H9 (cell line): ENCODE measurements around the gene CEP128. TPM values are rescaled to one million over a fixed set of nuclear protein-coding genes. Genes with fewer than 3 reads are reported as not detected.

Experiments used
- DNase-seq: peaks from one replicate; pipeline ENCODE4 v3.0.0-alpha.2; 2017
- H2AFZ ChIP-seq: one replicate; pipeline ENCODE4 v1.6.1; 2013; ENCODE audit warnings: mild to moderate bottlenecking, low read length, control low read depth, moderate library complexity
- H2AK5ac ChIP-seq: 2 replicates; pipeline ENCODE4 v1.6.1; 2013; ENCODE audit warnings: low read length, control low read depth, mixed read lengths; ENCODE audit not compliant: insufficient read length
- H2BK120ac ChIP-seq: one replicate; pipeline ENCODE4 v1.6.1; 2013; ENCODE audit warnings: low read depth, mild to moderate bottlenecking, low read length, control low read depth, inconsistent platforms; ENCODE audit not compliant: poor library complexity, severe bottlenecking
- H2BK12ac ChIP-seq: 2 replicates; pipeline ENCODE4 v1.6.1; 2013; ENCODE audit warnings: low read length, control low read depth, mixed read lengths, low read depth; ENCODE audit not compliant: insufficient read length
- H2BK15ac ChIP-seq: 2 replicates; pipeline ENCODE4 v1.6.1; 2013; ENCODE audit warnings: low read depth, low read length, control low read depth
- H2BK20ac ChIP-seq: one replicate; pipeline ENCODE4 v1.6.1; 2013; ENCODE audit warnings: low read depth, mild to moderate bottlenecking, low read length, control low read depth, inconsistent platforms; ENCODE audit not compliant: poor library complexity, severe bottlenecking
- H2BK5ac ChIP-seq: 2 replicates; pipeline ENCODE4 v1.6.1; 2013; ENCODE audit warnings: low read length, control low read depth, mixed read lengths; ENCODE audit not compliant: insufficient read length
- H3K14ac ChIP-seq: 2 replicates; pipeline ENCODE4 v1.6.1; 2013; ENCODE audit warnings: low read length, control low read depth; ENCODE audit not compliant: insufficient read depth
- H3K18ac ChIP-seq: 2 replicates; pipeline ENCODE4 v1.6.1; 2013; ENCODE audit warnings: low read depth, mild to moderate bottlenecking, mixed read lengths, low read length, control low read depth; ENCODE audit not compliant: insufficient read length
- H3K23ac ChIP-seq: 2 replicates; pipeline ENCODE4 v1.6.1; 2013; ENCODE audit warnings: low read length, control low read depth, mixed read lengths, low read depth; ENCODE audit not compliant: insufficient read length
- H3K23me2 ChIP-seq: 2 replicates; pipeline ENCODE4 v1.6.1; 2013; ENCODE audit warnings: low read depth, mild to moderate bottlenecking, mixed read lengths, low read length, control low read depth; ENCODE audit not compliant: insufficient read length, poor library complexity, severe bottlenecking
- H3K27ac ChIP-seq: 2 replicates; pipeline ENCODE4 v1.5.1; 2013; ENCODE audit warnings: low read length, control low read depth, mixed read lengths, low read depth; ENCODE audit not compliant: insufficient read length
- H3K27me3 ChIP-seq: 2 replicates; pipeline ENCODE4 v1.6.1; 2013; ENCODE audit warnings: low read length, control low read depth, inconsistent platforms; ENCODE audit not compliant: insufficient read depth
- H3K4ac ChIP-seq: 2 replicates; pipeline ENCODE4 v1.6.1; 2013; ENCODE audit warnings: low read depth, mild to moderate bottlenecking, control low read depth, inconsistent platforms, low read length, moderate library complexity
- H3K4me1 ChIP-seq: 2 replicates; pipeline ENCODE4 v1.6.1; 2013; ENCODE audit warnings: low read length, control low read depth, inconsistent platforms; ENCODE audit not compliant: insufficient read depth
- H3K4me2 ChIP-seq: 2 replicates; pipeline ENCODE4 v1.6.1; 2013; ENCODE audit warnings: low read length, control low read depth, mixed read lengths; ENCODE audit not compliant: insufficient read length, insufficient read depth
- H3K56ac ChIP-seq: 2 replicates; pipeline ENCODE4 v1.6.1; 2013; ENCODE audit warnings: low read depth, mild to moderate bottlenecking, mixed read lengths, low read length, control low read depth; ENCODE audit not compliant: insufficient read length
- H3K79me1 ChIP-seq: 2 replicates; pipeline ENCODE4 v1.6.1; 2013; ENCODE audit warnings: low read depth, mild to moderate bottlenecking, moderate library complexity, low read length, control low read depth, inconsistent platforms; ENCODE audit not compliant: insufficient read depth, poor library complexity, severe bottlenecking
- H3K79me2 ChIP-seq: 2 replicates; pipeline ENCODE4 v1.6.1; 2013; ENCODE audit warnings: low read length, control low read depth, inconsistent platforms; ENCODE audit not compliant: insufficient read depth
- H3K9ac ChIP-seq: 2 replicates; pipeline ENCODE4 v1.6.1; 2013; ENCODE audit warnings: low read length, control low read depth, mixed read lengths; ENCODE audit not compliant: insufficient read length; ENCODE audit errors: extremely low read depth
- H3K9me3 ChIP-seq: one replicate; pipeline ENCODE4 v1.6.1; 2013; ENCODE audit warnings: low read depth, low read length, inconsistent platforms; ENCODE audit not compliant: control insufficient read depth
- H3T11ph ChIP-seq: one replicate; pipeline ENCODE4 v1.6.1; 2013; ENCODE audit warnings: mild to moderate bottlenecking, low read length, control low read depth, inconsistent platforms
- H4K20me1 ChIP-seq: one replicate; pipeline ENCODE4 v1.6.1; 2013; ENCODE audit not compliant: control insufficient read depth, insufficient read length, insufficient read depth
- H4K5ac ChIP-seq: 2 replicates; pipeline ENCODE4 v1.6.1; 2013; ENCODE audit warnings: low read depth, mild to moderate bottlenecking, mixed read lengths, low read length, control low read depth; ENCODE audit not compliant: insufficient read length
- H4K8ac ChIP-seq: replicated peaks from 2 replicates; pipeline ENCODE4 v1.6.1; 2013; ENCODE audit warnings: low read length, control low read depth, mixed read lengths, low read depth; ENCODE audit not compliant: insufficient read length
- H4K91ac ChIP-seq: 2 replicates; pipeline ENCODE4 v1.6.1; 2013; ENCODE audit warnings: low read depth, mild to moderate bottlenecking, moderate library complexity, mixed read lengths, low read length, control low read depth; ENCODE audit not compliant: insufficient read length
- H3K27ac Mint-ChIP-seq, 3 experiments: 2 replicates in 2 of 3; 3 replicates in 1 of 3; pipeline ENCODE4 v1.8.0; 2020 to 2021; ENCODE audit warnings: mixed read lengths in 3 of 3, mild to moderate bottlenecking in 1 of 3, moderate library complexity in 1 of 3
- H3K27me3 Mint-ChIP-seq: 2 replicates; pipeline ENCODE4 v1.8.0; 2021; ENCODE audit warnings: low read depth, mild to moderate bottlenecking, moderate library complexity, mixed read lengths
- H3K36me3 Mint-ChIP-seq, 3 experiments: 2 replicates in 2 of 3; 3 replicates in 1 of 3; pipeline ENCODE4 v1.8.0; 2020 to 2021; ENCODE audit warnings: low read depth in 3 of 3, mixed read lengths in 3 of 3; ENCODE audit not compliant: insufficient read depth in 1 of 3
- H3K4me1 Mint-ChIP-seq, 2 experiments: 2 replicates each; pipeline ENCODE4 v1.8.0; 2020; ENCODE audit warnings: mixed read lengths in 2 of 2
- H3K4me3 Mint-ChIP-seq, 2 experiments: 2 replicates in 1 of 2; 3 replicates in 1 of 2; pipeline ENCODE4 v1.8.0; 2020 to 2021; ENCODE audit warnings: mild to moderate bottlenecking in 2 of 2, mixed read lengths in 2 of 2, moderate library complexity in 1 of 2
- H3K9me3 Mint-ChIP-seq, 2 experiments: 2 replicates in 1 of 2; 3 replicates in 1 of 2; pipeline ENCODE4 v1.8.0; 2020; ENCODE audit warnings: mild to moderate bottlenecking in 2 of 2, mixed read lengths in 2 of 2, moderate library complexity in 1 of 2
- WGBS: extraction: QIAGEN DNeasy Blood & Tissue Kit; methylation state at CpG from one replicate; pipeline ENCODE4 v1.1.7; 2013; ENCODE audit warnings: missing lambda C conversion rate, low lambda C conversion rate, mixed read lengths; ENCODE audit not compliant: insufficient read length; ENCODE audit errors: extremely low coverage; 5-methylcytosine and 5-hydroxymethylcytosine counted together
- total RNA-seq: library from RNA; stranded (reverse); gene quantifications from 2 replicates; pipeline ENCODE4 v1.2.1, GENCODE V29; 2021
- TF ChIP-seq, protein P1 (sequence below): fragments of 200-600 bp; sonication (generic); conservative IDR thresholded peaks from 3 replicates; pipeline ENCODE4 v1.8.0; 2021; ENCODE audit warnings: antibody characterized with exemption, mild to moderate bottlenecking

CEP128 gene
- total RNA-seq, 1 experiment from 2014 or later = 16.3 TPM

DNA sequence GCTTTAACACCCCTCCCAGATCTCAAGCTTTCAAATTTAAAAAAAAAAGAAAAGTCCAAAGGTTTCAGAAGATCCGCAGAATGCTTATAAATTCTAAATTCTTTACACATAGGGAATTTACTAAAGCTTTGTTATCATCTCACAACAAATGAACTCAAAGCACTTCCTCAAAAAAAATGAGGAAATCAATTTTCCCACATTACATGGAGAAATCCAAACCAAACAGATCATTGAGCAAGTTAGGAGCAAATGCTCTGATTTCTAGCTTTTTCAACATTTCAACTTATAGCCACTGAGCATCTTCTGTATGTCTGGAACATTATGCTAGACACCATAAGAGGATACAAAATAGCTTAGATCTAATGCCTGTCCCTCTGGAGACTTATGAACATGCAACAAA is 161.0 kb downstream of the CEP128 start:
- H2AK5ac ChIP-seq = no peak overlapping the region
- H2BK12ac ChIP-seq = no peak overlapping the region
- H3K4me2 ChIP-seq = no peak overlapping the region
- no peaks in the 10 kb centered on the region for H3K4me1 Mint-ChIP-seq
- no peak overlapping the region for H3K23ac ChIP-seq
- no peak overlapping the region for H3K14ac ChIP-seq
- no peaks in the 10 kb centered on the region for H3K27me3 Mint-ChIP-seq
- H3K27ac Mint-ChIP-seq = no peak overlapping the region
- H3K27ac ChIP-seq = no peak overlapping the region
- H4K20me1 ChIP-seq = no peaks in the 10 kb centered on the region
- H2BK15ac ChIP-seq = no peak overlapping the region
- no peak overlapping the region for H3K18ac ChIP-seq
- H4K91ac ChIP-seq = no peak overlapping the region
- H3K4me3 Mint-ChIP-seq = no peak overlapping the region
- no peak overlapping the region for H2AFZ ChIP-seq
- H3K27me3 ChIP-seq = no peaks in the 10 kb centered on the region
- H3K9ac ChIP-seq = no peak overlapping the region
- H4K5ac ChIP-seq = no peak overlapping the region
- WGBS = no CpG with 5 or more reads among the region's 1 CpG
- H2BK20ac ChIP-seq = no peak overlapping the region
- no peak overlapping the region for H2BK5ac ChIP-seq
- TF ChIP-seq, protein P1, sequence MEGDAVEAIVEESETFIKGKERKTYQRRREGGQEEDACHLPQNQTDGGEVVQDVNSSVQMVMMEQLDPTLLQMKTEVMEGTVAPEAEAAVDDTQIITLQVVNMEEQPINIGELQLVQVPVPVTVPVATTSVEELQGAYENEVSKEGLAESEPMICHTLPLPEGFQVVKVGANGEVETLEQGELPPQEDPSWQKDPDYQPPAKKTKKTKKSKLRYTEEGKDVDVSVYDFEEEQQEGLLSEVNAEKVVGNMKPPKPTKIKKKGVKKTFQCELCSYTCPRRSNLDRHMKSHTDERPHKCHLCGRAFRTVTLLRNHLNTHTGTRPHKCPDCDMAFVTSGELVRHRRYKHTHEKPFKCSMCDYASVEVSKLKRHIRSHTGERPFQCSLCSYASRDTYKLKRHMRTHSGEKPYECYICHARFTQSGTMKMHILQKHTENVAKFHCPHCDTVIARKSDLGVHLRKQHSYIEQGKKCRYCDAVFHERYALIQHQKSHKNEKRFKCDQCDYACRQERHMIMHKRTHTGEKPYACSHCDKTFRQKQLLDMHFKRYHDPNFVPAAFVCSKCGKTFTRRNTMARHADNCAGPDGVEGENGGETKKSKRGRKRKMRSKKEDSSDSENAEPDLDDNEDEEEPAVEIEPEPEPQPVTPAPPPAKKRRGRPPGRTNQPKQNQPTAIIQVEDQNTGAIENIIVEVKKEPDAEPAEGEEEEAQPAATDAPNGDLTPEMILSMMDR = no peak
- H2BK120ac ChIP-seq = no peak overlapping the region
- peaks cover 0 to 3% (median 0%) of the 10 kb centered on the region in 3 experiments; a peak in 3 of 7 replicates for H3K36me3 Mint-ChIP-seq
- no peak overlapping the region for H3K56ac ChIP-seq
- no peaks in the 10 kb centered on the region for H3K9me3 Mint-ChIP-seq
- H3K4me1 ChIP-seq = no peaks in the 10 kb centered on the region
- H3K4ac ChIP-seq = no peak overlapping the region
- no peak for DNase-seq
- H4K8ac ChIP-seq = no peak overlapping the region
- H3K79me1 ChIP-seq = no peaks in the 10 kb centered on the region
- H3K9me3 ChIP-seq = no peaks in the 10 kb centered on the region
- no peak overlapping the region for H3T11ph ChIP-seq
- H3K23me2 ChIP-seq = no peaks in the 10 kb centered on the region
- no peaks in the 10 kb centered on the region for H3K79me2 ChIP-seq
